ENCODE measurements around the gene AFG1L. TPM values are rescaled to one million over a fixed set of nuclear protein-coding genes. Genes with fewer than 3 reads are reported as not detected.
"Not testable (repeated sequence)": the region's sequence is repeated elsewhere in the genome, so short reads cannot be mapped to it uniquely, and the experiment has no call there.

The AFG1L gene
- total and polyA plus RNA-seq, 12 donors: 2.5 to 13.5 (median 6.6) TPM

DNA sequence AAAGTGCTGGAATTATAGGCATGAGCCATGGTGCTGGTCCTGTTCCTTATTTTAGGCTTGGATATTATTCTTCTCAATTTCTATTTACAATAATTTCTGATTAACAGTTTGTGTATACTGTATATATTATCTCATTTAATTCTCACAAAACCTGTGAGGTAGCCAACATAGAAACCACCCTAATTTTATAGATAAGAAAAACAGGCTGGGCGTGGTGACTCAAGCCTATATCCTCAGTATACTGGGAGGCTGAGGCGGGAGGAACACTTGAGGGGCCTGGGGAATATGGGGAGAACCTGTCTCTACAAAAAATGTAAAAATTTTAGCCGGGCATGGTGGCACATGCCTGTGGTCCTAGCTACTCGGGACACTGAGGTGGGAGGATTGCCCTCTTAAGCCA lies 3.8 kb upstream of the AFG1L start:
- intact Hi-C loops (cut with DNase I): no loop called here
- Histone ChIP-seq H3K4me3 (no peak overlapping the region), H3K4me1 (replicated peaks in 1 of 2) (peaks cover 0 to 6% of the 10 kb centered on the region in 2 donors), H3K9me3 (replicated peaks in 1 of 3) (no peaks in the 10 kb centered on the region), H3K36me3 (replicated peaks in 1 of 2) (no peaks in the 10 kb centered on the region), H3K27ac (no peak overlapping the region), H3K27me3 (no peaks in the 10 kb centered on the region)
- WGBS, 4 donors: 84 to 92% (median 88%) methylated on average over 4 of the region's 4 CpGs
- TF ChIP-seq, protein P1, sequence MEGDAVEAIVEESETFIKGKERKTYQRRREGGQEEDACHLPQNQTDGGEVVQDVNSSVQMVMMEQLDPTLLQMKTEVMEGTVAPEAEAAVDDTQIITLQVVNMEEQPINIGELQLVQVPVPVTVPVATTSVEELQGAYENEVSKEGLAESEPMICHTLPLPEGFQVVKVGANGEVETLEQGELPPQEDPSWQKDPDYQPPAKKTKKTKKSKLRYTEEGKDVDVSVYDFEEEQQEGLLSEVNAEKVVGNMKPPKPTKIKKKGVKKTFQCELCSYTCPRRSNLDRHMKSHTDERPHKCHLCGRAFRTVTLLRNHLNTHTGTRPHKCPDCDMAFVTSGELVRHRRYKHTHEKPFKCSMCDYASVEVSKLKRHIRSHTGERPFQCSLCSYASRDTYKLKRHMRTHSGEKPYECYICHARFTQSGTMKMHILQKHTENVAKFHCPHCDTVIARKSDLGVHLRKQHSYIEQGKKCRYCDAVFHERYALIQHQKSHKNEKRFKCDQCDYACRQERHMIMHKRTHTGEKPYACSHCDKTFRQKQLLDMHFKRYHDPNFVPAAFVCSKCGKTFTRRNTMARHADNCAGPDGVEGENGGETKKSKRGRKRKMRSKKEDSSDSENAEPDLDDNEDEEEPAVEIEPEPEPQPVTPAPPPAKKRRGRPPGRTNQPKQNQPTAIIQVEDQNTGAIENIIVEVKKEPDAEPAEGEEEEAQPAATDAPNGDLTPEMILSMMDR (IDR thresholded peaks at IDR 0.05): no peak
- TF ChIP-seq POLR2A (IDR thresholded peaks at IDR 0.05): no peak
- no peak for DNase-seq

- H3K36me3 ChIP-seq (replicated peaks in 1 of 2); H3K4me3 ChIP-seq; intact Hi-C loops (cut with DNase I); H3K27ac ChIP-seq; H3K4me1 ChIP-seq (replicated peaks in 1 of 2); DNase-seq; H3K27me3 ChIP-seq; H3K9me3 ChIP-seq (replicated peaks in 1 of 3): not testable (repeated sequence)
- WGBS, 4 donors: 65 to 77% (median 70%) methylated on average over 3 of the region's 3 CpGs
Observed at GRCh38 chr6:108292561-108292960, 2.3 kb upstream of the AFG1L start.

- Histone ChIP-seq H3K27ac (peak overlapping the region in 3 of 5 donors; percentile 91 to 96 (median 94)), H3K36me3 (replicated peaks in 1 of 2) (no peaks in the 10 kb centered on the region), H3K27me3 (no peaks in the 10 kb centered on the region), H3K4me3 (peak overlapping the region in 1 of 4 donors; percentile 77), H3K4me1 (replicated peaks in 1 of 2) (peaks cover 0 to 8% of the 10 kb centered on the region in 2 donors), H3K9me3 (replicated peaks in 1 of 3) (no peaks in the 10 kb centered on the region)
- TF ChIP-seq POLR2A (IDR thresholded peaks at IDR 0.05): no peak
- TF ChIP-seq, protein P1 (IDR thresholded peaks at IDR 0.05): no peak
- 88 to 92% (median 91%) methylated on average over 19 of the region's 19 CpGs for WGBS, 4 donors
- peak in 2 of 7 donors; percentile 12 to 28 for DNase-seq
- intact Hi-C loops (cut with DNase I): no loop called here
Observed at GRCh38 chr6:108293527-108294296, 1.1 kb upstream of the AFG1L start.

DNA sequence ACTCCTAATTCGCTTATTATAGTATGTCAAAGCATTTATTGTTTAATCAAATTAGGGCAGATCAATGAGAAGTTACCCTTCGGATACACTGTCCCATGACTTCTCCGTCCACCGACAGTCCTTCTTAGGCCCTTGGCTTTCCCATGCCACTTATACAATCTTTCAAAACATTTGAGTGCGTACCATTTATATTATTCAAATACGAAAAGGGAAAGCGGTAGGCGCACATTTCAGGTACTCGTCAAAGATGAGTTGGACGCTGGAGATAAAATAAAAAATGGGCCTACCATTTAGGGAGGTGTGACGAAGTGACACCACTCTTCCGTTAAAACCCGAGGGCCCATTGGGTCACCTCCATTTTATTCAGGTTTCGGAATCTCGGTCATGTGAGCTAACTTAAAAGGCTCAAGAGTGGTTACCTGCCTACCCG lies 542 bp upstream of the AFG1L start:
- intact Hi-C loops (cut with DNase I): no loop called here
- Histone ChIP-seq H3K36me3 (replicated peaks in 1 of 2) (no peaks in the 10 kb centered on the region), H3K4me3 (peak overlapping the region; percentile 56 to 98 (median 76)), H3K9me3 (replicated peaks in 1 of 3) (no peaks in the 10 kb centered on the region), H3K4me1 (replicated peaks in 1 of 2) (peaks cover 0 to 8% of the 10 kb centered on the region in 2 donors), H3K27me3 (no peaks in the 10 kb centered on the region), H3K27ac (peak overlapping the region; percentile 91 to 98 (median 94))
- DNase-seq: no peak
- 30 to 34% (median 33%) methylated on average over 16 of the region's 16 CpGs for WGBS, 4 donors
- TF ChIP-seq POLR2A (IDR thresholded peaks at IDR 0.05): no peak
- TF ChIP-seq, protein P1 (IDR thresholded peaks at IDR 0.05): no peak

- no peaks in the 10 kb centered on the region for H3K9me3 ChIP-seq (replicated peaks in 1 of 3)
- H3K27ac ChIP-seq: peak overlapping the region; percentile 91 to 98 (median 94)
- no peak for DNase-seq
- H3K4me3 ChIP-seq: peak overlapping the region; percentile 56 to 98 (median 76)
- no peaks in the 10 kb centered on the region for H3K27me3 ChIP-seq
- intact Hi-C loops (cut with DNase I): no loop called here
- H3K4me1 ChIP-seq (replicated peaks in 1 of 2): peaks cover 0 to 8% of the 10 kb centered on the region in 2 donors
- 49 to 55% (median 53%) methylated on average over 7 of the region's 7 CpGs for WGBS, 4 donors
- no peaks in the 10 kb centered on the region for H3K36me3 ChIP-seq (replicated peaks in 1 of 2)
- TF ChIP-seq, protein P1 (IDR thresholded peaks at IDR 0.05): no peak
- no peak for TF ChIP-seq POLR2A (IDR thresholded peaks at IDR 0.05)
Observed at GRCh38 chr6:108295676-108296075, 822 bp downstream of the AFG1L start.

All from adrenal gland (tissue), 12 donors.